DND-41 (cell line): Measurements from ENCODE around the gene P2RX2.

Experiments
- ATAC-seq: fragments of 200-7000 bp; cut with Tn5 transposase; 3 replicates; pipeline ENCODE4 v1.9.1; 2021; ENCODE audit warnings: low read depth; ENCODE audit not compliant: insufficient read depth
- DNase-seq: peaks from one replicate; pipeline ENCODE4 v3.0.0-alpha.2; 2020
- H2AFZ ChIP-seq: 2 replicates; pipeline ENCODE4 v1.6.0; 2012; ENCODE audit warnings: low read depth, low read length
- H3K27ac ChIP-seq: 2 replicates; pipeline ENCODE4 v1.5.1; 2012; ENCODE audit warnings: low read length, inconsistent platforms
- H3K27me3 ChIP-seq: fragments of 200-600 bp; sonication (generic); 2 replicates; pipeline ENCODE4 v1.6.0; 2012; ENCODE audit warnings: low read length, mild to moderate bottlenecking, inconsistent platforms; ENCODE audit not compliant: insufficient read depth, poor library complexity
- H3K36me3 ChIP-seq: 2 replicates; pipeline ENCODE4 v1.5.1; 2012; ENCODE audit warnings: low read length, inconsistent platforms; ENCODE audit not compliant: insufficient read depth
- H3K4me1 ChIP-seq: 2 replicates; pipeline ENCODE4 v1.5.1; 2012; ENCODE audit warnings: mild to moderate bottlenecking, low read length; ENCODE audit not compliant: insufficient read depth
- H3K4me2 ChIP-seq: 2 replicates; pipeline ENCODE4 v1.6.0; 2012; ENCODE audit warnings: mild to moderate bottlenecking, moderate library complexity, low read length, inconsistent platforms; ENCODE audit not compliant: insufficient read depth
- H3K4me3 ChIP-seq, 2 experiments: fragments of 200-600 bp in 1 of 2; shearing (Covaris generic) in 1 of 2; 2 replicates each; pipeline ENCODE4 v1.5.1; 2012 to 2016; ENCODE audit warnings: inconsistent platforms in 2 of 2, low read length in 2 of 2, mild to moderate bottlenecking in 2 of 2, low read depth in 1 of 2, moderate library complexity in 1 of 2
- H3K79me2 ChIP-seq: 2 replicates; pipeline ENCODE4 v1.6.0; 2012; ENCODE audit warnings: low read length, inconsistent platforms; ENCODE audit not compliant: insufficient read depth
- H3K9ac ChIP-seq: 2 replicates; pipeline ENCODE4 v1.6.0; 2012; ENCODE audit warnings: low read depth, mild to moderate bottlenecking, inconsistent platforms, low read length, moderate library complexity
- H3K9me3 ChIP-seq: 2 replicates; pipeline ENCODE4 v1.5.1; 2012; ENCODE audit warnings: low read length, moderate library complexity, mild to moderate bottlenecking, inconsistent platforms; ENCODE audit not compliant: insufficient read depth, severe bottlenecking
- H4K20me1 ChIP-seq: 2 replicates; pipeline ENCODE4 v1.6.0; 2012; ENCODE audit warnings: low read length; ENCODE audit not compliant: insufficient read depth
- CTCF ChIP-seq: IDR thresholded peaks from 2 replicates; pipeline ENCODE4 v1.5.1; 2012; ENCODE audit warnings: borderline replicate concordance, low read length, moderate library complexity, mild to moderate bottlenecking; ENCODE audit not compliant: poor library complexity, severe bottlenecking; ENCODE audit errors: extremely low read depth
- EZH2 ChIP-seq: IDR thresholded peaks from 3 replicates; pipeline ENCODE4 v1.6.1; 2012; ENCODE audit warnings: borderline replicate concordance, low read depth, mild to moderate bottlenecking, moderate library complexity, low read length, inconsistent platforms; ENCODE audit not compliant: severe bottlenecking

The P2RX2 gene

DNA sequence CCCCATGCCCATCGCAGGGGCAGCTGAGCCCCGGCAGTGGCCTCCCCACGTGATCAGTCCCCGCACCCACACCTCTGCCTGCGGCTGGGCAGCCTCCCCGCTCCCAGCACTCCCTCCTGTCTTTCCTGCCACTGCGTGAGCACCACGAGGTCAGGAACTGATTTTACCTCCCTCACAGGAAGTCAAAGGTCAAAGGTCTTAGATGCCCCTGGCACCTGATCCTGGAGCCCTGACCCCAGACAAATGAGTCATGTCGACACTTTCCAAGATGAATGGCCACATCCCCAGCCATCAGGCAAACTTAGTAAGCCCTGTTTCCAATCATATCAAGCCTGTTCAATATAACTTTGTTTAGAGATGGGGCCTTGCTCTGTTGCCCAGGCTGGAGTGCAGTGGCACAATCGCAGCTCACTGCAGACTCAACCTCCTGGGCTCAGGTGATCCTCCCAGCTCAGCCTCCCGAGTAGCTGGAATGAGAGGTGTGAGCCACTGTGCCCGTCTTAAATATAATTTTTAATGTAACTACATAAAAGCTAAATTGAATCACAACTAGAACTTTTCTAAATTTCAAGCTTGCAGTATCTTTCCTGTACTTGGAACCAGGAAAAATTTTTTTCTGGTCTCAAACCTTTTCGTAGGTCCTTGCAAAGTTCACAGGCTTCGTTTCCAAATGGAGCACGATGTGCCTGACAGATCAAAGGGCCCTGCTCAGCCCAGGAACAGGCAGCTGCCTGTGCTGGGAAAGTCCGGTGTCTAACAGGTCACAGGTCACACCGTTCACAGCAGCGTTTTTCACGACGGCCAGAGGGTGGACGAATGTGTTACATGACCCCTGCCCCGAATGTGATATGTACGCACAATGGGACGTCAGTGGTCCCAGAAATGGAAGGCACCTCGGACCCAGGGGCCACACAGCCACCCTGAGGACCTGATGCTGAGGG, 10.1 kb upstream of the P2RX2 start:
- no peaks in the 10 kb centered on the region for H3K4me1 ChIP-seq
- no peak for TF ChIP-seq CTCF
- H3K36me3 ChIP-seq, result no peaks in the 10 kb centered on the region
- H3K9ac ChIP-seq, result no peak overlapping the region
- no peak overlapping the region for H3K4me3 ChIP-seq
- no peak overlapping the region for H2AFZ ChIP-seq
- H3K27ac ChIP-seq, result no peak overlapping the region
- no peaks in the 10 kb centered on the region for H3K9me3 ChIP-seq
- no peaks in the 10 kb centered on the region for H3K27me3 ChIP-seq
- H4K20me1 ChIP-seq, result no peaks in the 10 kb centered on the region; the same call in 1 of the 2 replicates
- H3K79me2 ChIP-seq, result no peaks in the 10 kb centered on the region
- no peak overlapping the region for H3K4me2 ChIP-seq
- ATAC-seq, result no peak
- no peak for DNase-seq

GRCh38 chr12:132610051-132610759, 8.4 kb upstream of the P2RX2 start, which contains the start of gene LRCOL1:
TSS of gene LRCOL1 (minus strand) at chr12:132610582. CDS start at chr12:132606251, 4,331 bp downstream.
- no peak within 1 kb of the TSS for H3K27ac ChIP-seq
- no peak for ATAC-seq
- DNase-seq, result no peak
- no peaks in the 10 kb centered on the region for H3K79me2 ChIP-seq
- TF ChIP-seq EZH2 (no peak), CTCF (no peak)
- no peaks in the 10 kb centered on the region for H3K9me3 ChIP-seq
- H3K4me3 ChIP-seq, result no peak within 1 kb of the TSS
- no peaks in the 10 kb centered on the region for H3K36me3 ChIP-seq
- no peak within 1 kb of the TSS for H2AFZ ChIP-seq
- H3K4me1 ChIP-seq, result peaks cover 3% of the 10 kb centered on the region
- no peak within 1 kb of the TSS for H3K4me2 ChIP-seq
- H3K9ac ChIP-seq, result no peak within 1 kb of the TSS
- no peaks in the 10 kb centered on the region for H4K20me1 ChIP-seq
- no peaks in the 10 kb centered on the region for H3K27me3 ChIP-seq

- H3K4me2 ChIP-seq, result no peak overlapping the region
- ATAC-seq, result no peak
- no peak overlapping the region for H3K27ac ChIP-seq
- H3K27me3 ChIP-seq, result no peaks in the 10 kb centered on the region
- DNase-seq, result no peak
- no peaks in the 10 kb centered on the region for H3K79me2 ChIP-seq
- no peak for TF ChIP-seq EZH2
- no peak for TF ChIP-seq CTCF
- peaks cover 3% of the 10 kb centered on the region for H3K4me1 ChIP-seq
- no peak overlapping the region for H2AFZ ChIP-seq
- no peak overlapping the region for H3K9ac ChIP-seq
- no peaks in the 10 kb centered on the region for H3K9me3 ChIP-seq
- no peaks in the 10 kb centered on the region for H4K20me1 ChIP-seq
- no peaks in the 10 kb centered on the region for H3K36me3 ChIP-seq
- H3K4me3 ChIP-seq, result no peak overlapping the region
These were observed 7.5 kb upstream of the P2RX2 start for GRCh38 chr12:132610866-132611602.
